BE2C (cell line): ENCODE measurements around the gene TEDC1.
A peak's percentile ranks its signal among the peaks of the same experiment; 100 is the strongest.

Experiments
- DNase-seq: peaks from one replicate; pipeline ENCODE4 v3.0.0-alpha.2; 2020
- H3K27me3 ChIP-seq: fragments of 250-450 bp; sonication (Bioruptor Pico); 2 replicates; pipeline ENCODE4 v1.5.1; 2020; ENCODE audit warnings: mild to moderate bottlenecking
- H3K36me3 ChIP-seq: fragments of 250-450 bp; sonication (Bioruptor Pico); 2 replicates; pipeline ENCODE4 v1.5.1; 2020; ENCODE audit warnings: mild to moderate bottlenecking
- H3K4me1 ChIP-seq: fragments of 250-450 bp; sonication (Bioruptor Pico); 2 replicates; pipeline ENCODE4 v1.5.1; 2020
- H3K4me3 ChIP-seq: 2 replicates; pipeline ENCODE4 v1.5.1; 2011; ENCODE audit warnings: low read depth, low read length
- H3K9me3 ChIP-seq: fragments of 250-450 bp; sonication (Bioruptor Pico); 2 replicates; pipeline ENCODE4 v1.5.1; 2020
- TF ChIP-seq, protein P1 (sequence below): IDR thresholded peaks from 2 replicates; pipeline ENCODE4 v1.5.1; 2012; ENCODE audit warnings: mild to moderate bottlenecking, low read depth, low read length

Gene TEDC1

DNA sequence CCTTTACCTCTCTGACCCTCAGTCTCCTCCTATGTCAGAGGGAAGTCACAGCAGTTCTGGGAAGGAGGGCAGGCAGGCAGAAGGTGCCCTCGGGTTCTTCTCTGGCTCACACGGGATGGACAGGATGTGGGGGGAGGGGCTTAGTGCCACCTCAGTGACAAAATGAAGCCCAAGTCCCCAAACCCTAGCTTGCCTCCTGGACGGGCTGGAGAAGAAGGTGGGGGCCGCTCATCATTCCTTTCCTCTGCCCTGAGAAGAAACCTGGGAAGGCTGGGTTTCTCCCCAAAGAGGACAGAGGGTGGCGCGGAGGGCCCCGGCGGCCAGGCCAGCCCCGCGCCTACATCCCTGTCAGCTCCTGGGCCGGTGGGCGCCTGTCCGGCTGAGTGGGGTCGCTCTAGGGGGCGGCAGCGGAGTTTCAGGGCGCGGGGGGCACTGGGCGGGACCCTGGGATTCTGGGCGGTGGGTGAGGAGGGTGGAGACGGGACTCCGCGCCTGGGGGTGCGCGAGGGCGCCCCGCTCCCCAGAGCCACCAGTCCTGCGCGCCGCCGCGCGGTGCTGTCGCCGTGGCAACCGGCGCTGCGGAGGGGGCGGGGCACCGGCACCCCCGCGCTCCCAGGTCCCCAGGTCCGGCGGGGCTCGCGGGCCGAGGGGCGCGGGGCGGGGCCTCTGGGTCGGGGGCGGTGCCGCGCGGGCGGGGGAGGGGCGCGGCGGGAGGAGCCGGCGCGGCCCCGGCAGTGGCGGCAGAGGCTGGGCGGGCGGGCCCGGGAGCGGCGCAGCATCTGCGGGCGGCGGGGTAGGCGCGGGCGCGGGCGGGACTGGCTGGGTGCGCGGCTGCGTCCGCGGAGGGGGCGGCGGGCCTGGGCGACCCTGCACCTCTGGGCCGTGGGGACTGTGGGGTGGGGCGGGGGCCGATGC is 35.1 kb downstream of the TEDC1 start, which contains the start of gene TMEM121:
TSS of gene TMEM121 (plus strand) at position 723 of the 915 bp plus-strand sequence. CDS start 2,252 bp downstream, outside the sequence.
- Histone ChIP-seq H3K27me3 (no peaks in the 10 kb centered on the region), H3K4me1 (no peaks in the 10 kb centered on the region), H3K4me3 (peak within 1 kb of the TSS; percentile 51), H3K9me3 (0 out of 2 replicates have a peak, but pooled peaks cover 2% of the 10 kb centered on the region), H3K36me3 (no peaks in the 10 kb centered on the region; the same call in 1 of the 2 replicates)
- peak; percentile 55 for DNase-seq
- TF ChIP-seq, protein P1, sequence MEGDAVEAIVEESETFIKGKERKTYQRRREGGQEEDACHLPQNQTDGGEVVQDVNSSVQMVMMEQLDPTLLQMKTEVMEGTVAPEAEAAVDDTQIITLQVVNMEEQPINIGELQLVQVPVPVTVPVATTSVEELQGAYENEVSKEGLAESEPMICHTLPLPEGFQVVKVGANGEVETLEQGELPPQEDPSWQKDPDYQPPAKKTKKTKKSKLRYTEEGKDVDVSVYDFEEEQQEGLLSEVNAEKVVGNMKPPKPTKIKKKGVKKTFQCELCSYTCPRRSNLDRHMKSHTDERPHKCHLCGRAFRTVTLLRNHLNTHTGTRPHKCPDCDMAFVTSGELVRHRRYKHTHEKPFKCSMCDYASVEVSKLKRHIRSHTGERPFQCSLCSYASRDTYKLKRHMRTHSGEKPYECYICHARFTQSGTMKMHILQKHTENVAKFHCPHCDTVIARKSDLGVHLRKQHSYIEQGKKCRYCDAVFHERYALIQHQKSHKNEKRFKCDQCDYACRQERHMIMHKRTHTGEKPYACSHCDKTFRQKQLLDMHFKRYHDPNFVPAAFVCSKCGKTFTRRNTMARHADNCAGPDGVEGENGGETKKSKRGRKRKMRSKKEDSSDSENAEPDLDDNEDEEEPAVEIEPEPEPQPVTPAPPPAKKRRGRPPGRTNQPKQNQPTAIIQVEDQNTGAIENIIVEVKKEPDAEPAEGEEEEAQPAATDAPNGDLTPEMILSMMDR = no peak

DNA sequence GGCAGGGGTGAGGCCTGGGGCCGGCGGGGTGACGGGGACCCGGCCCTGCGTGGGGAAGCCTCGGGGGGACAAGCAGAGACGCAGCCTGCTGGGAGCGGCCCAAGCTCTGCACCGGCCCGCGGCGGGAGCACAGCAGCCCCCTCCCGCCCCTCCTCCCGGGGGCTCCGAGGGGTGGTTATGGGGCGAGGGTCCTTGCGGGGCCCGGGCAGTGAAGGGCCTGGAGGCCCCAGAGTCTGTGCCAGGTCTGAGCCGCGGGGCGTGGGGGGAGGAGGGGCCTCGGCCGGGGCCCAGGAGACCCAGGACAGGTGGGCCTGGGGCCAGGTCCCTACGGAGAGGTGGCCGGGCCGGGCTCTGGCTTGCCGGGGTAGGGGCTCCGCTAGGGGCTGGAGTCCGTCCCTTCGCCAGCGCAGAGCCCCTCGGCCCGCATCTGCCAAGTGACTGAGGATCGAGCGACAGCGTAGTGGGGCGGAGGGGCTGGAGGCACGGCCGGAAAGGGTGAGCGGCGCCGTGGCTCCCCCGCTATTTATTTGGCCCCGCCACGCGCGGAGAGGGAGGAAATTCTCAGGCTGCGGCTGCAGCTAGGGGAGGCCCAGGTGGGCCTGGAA is 35.8 kb downstream of the TEDC1 start:
- no peak for DNase-seq
- TF ChIP-seq, protein P1 = no peak
- no peaks in the 10 kb centered on the region for H3K27me3 ChIP-seq

DNA sequence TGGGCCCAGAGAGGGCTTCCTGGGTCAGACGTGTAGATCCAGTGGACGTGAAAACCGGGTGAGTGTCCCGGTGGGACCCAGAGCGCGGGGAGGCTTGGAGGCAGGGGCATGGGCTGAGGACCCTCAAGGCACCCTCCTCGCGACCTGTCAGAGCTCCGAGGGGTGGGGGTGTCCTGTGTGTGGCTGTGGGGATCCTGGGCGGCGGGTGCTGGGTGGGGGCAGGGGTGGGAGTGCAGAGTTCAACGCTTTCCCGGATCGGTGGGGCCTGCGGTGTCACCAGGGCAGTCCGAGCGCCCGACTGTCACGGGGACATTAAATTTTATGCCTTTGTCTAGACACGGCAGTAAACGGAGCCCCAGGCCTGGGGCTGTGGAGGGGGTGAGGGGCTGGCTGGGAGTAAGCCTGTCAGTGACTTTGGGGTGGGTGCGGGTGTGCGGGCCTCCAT is 36.4 kb downstream of the TEDC1 start:
- Histone ChIP-seq H3K36me3 (no peaks in the 10 kb centered on the region; the same call in 1 of the 2 replicates), H3K9me3 (0 out of 2 replicates have a peak, but pooled peaks cover 2% of the 10 kb centered on the region), H3K27me3 (no peaks in the 10 kb centered on the region), H3K4me3 (peak overlapping the region; percentile 51), H3K4me1 (no peaks in the 10 kb centered on the region)
- no peak for DNase-seq
- TF ChIP-seq, protein P1 = no peak

More for the DNA sequence above, 35.8 kb downstream of the TEDC1 start:
- no peaks in the 10 kb centered on the region; the same call in 1 of the 2 replicates for H3K36me3 ChIP-seq
- no peaks in the 10 kb centered on the region for H3K4me1 ChIP-seq
- H3K4me3 ChIP-seq = peak overlapping the region; percentile 51
- 0 out of 2 replicates have a peak, but pooled peaks cover 2% of the 10 kb centered on the region for H3K9me3 ChIP-seq

DNA sequence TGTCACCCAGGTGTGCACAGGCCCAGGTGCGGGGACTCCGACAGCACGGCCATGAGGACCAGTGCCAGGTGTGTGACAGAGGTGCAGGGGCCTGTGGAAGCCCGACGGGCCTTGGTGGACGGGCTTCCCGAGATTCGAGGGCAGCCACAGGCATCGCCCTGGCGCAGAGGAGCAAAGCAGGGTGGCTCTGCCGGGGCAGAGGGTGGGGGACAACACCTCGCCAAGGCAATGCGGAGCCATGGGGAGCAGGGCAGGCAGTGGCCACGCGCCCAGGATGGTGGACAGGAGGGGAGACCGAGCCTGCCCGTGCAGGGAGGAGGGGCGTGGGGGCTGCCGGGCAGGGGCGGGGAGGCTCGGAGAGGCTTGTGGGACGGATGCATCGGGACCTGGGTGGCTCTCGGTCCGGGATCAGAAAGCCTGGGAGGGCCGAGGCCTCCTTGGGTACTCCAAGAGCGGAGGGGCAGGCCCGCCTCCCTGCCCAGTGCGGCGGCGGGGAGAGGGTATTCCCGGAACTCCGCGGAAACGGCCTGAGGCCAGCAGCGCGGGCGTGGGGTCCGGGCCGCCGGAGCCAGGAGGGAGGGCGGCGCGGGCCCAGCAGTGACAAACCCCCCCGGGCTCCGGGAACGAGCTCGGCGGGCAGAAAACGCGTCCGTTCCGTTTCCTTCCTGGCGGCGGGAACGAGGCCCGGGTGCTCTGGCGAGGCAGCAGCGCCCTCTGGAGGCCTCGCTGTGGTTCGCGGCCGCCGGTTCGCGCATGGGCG is 37.0 kb downstream of the TEDC1 start:
- peak; percentile 85 for DNase-seq
- Histone ChIP-seq H3K27me3 (no peaks in the 10 kb centered on the region), H3K9me3 (0 out of 2 replicates have a peak, but pooled peaks cover 2% of the 10 kb centered on the region), H3K4me3 (peak overlapping the region; percentile 46), H3K4me1 (no peaks in the 10 kb centered on the region), H3K36me3 (no peaks in the 10 kb centered on the region; the same call in 1 of the 2 replicates)
- TF ChIP-seq, protein P1 = peak; percentile 66

DNA sequence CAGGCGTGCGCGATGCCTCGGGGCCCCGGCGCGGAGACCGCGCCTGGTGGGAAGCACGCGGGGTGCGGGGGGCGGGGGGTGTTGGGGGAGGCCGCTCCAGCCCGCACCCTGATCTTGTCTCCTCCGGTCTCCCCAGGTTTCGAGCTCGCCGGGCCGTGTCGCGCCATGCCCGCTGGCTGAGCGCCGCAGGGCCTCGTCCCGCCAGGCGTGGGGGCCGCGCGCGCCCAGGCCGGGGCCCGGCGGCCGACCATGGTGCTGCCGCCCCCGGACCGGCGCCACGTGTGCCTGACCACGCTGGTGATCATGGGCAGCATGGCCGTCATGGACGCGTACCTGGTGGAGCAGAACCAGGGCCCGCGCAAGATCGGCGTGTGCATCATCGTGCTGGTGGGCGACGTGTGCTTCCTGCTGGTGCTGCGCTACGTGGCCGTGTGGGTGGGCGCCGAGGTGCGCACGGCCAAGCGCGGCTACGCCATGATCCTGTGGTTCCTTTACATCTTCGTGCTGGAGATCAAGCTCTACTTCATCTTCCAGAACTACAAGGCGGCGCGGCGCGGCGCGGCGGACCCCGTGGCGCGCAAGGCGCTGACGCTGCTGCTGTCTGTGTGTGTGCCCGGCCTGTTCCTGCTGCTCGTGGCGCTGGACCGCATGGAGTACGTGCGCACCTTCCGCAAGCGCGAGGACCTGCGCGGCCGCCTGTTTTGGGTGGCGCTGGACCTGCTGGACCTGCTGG is 37.7 kb downstream of the TEDC1 start:
- Histone ChIP-seq H3K4me1 (no peaks in the 10 kb centered on the region), H3K4me3 (no peak overlapping the region), H3K9me3 (0 out of 2 replicates have a peak, but pooled peaks cover 2% of the 10 kb centered on the region), H3K27me3 (no peaks in the 10 kb centered on the region), H3K36me3 (no peaks in the 10 kb centered on the region; the same call in 1 of the 2 replicates)
- TF ChIP-seq, protein P1 = no peak
- DNase-seq = no peak
